HG03520 (cell line): ENCODE measurements around the gene CDK15.

Experiments used
- ATAC-seq: cut with Tn5 transposase; IDR thresholded peaks from one replicate; pipeline ENCODE4 v1.9.1; 2021; ENCODE audit warnings: mild to moderate bottlenecking, moderate library complexity; ENCODE audit not compliant: unreplicated experiment

Gene CDK15

GRCh38 chr2:201932511-201932910 is 126.2 kb downstream of the CDK15 start:
- no peak for ATAC-seq

GRCh38 chr2:201933792-201934237 is 127.5 kb downstream of the CDK15 start:
- ATAC-seq = no peak

- ATAC-seq = no peak
Measured at GRCh38 chr2:201936817-201937216, 130.5 kb downstream of the CDK15 start.

- no peak for ATAC-seq
Measured at GRCh38 chr2:201937343-201937742, 131.0 kb downstream of the CDK15 start.

GRCh38 chr2:201938156-201938775 is 131.9 kb downstream of the CDK15 start:
- ATAC-seq = no peak

GRCh38 chr2:201938781-201939180 is 132.4 kb downstream of the CDK15 start:
- no peak for ATAC-seq

- no peak for ATAC-seq
Measured at GRCh38 chr2:201939453-201939941, 133.2 kb downstream of the CDK15 start.

- no peak for ATAC-seq
Measured at GRCh38 chr2:201942531-201942930, 136.2 kb downstream of the CDK15 start.
